Uterus (tissue), 2 donors: ENCODE data around the gene LRRC28.

Source experiments
- POLR2A ChIP-seq, 2 donors: fragments of 450-650 bp; IDR thresholded peaks; one replicate each; pipeline ENCODE4 v1.6.1; 2016; ENCODE audit warnings: antibody characterized with exemption in 2 of 2, mild to moderate bottlenecking in 1 of 2, moderate library complexity in 1 of 2
- TF ChIP-seq, protein P1 (sequence below), 4 experiments: fragments of 200-600 bp in 2 of 4; fragments of 450-650 bp in 2 of 4; sonication (generic) in 2 of 4; IDR thresholded peaks; one replicate each; pipeline ENCODE4 v1.5.1; 2016 to 2019; ENCODE audit warnings: antibody characterized with exemption in 4 of 4, mild to moderate bottlenecking in 2 of 4, moderate library complexity in 1 of 4

GRCh38 chr15:99333413-99333812 is 82.1 kb downstream of the LRRC28 start:
- TF ChIP-seq, protein P1, sequence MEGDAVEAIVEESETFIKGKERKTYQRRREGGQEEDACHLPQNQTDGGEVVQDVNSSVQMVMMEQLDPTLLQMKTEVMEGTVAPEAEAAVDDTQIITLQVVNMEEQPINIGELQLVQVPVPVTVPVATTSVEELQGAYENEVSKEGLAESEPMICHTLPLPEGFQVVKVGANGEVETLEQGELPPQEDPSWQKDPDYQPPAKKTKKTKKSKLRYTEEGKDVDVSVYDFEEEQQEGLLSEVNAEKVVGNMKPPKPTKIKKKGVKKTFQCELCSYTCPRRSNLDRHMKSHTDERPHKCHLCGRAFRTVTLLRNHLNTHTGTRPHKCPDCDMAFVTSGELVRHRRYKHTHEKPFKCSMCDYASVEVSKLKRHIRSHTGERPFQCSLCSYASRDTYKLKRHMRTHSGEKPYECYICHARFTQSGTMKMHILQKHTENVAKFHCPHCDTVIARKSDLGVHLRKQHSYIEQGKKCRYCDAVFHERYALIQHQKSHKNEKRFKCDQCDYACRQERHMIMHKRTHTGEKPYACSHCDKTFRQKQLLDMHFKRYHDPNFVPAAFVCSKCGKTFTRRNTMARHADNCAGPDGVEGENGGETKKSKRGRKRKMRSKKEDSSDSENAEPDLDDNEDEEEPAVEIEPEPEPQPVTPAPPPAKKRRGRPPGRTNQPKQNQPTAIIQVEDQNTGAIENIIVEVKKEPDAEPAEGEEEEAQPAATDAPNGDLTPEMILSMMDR (IDR thresholded peaks at IDR 0.05), result no peak
- TF ChIP-seq POLR2A (IDR thresholded peaks at IDR 0.05), result no peak
